Measurements from ENCODE around the gene CCDC88B. TPM values are rescaled to one million over a fixed set of nuclear protein-coding genes. Genes with fewer than 3 reads are reported as not detected.

The CCDC88B gene
- total and polyA plus RNA-seq, 10 of the 15 experiments (the other 5 are each of a cell fraction or from before 2014, with no cell fraction given): 0.24 to 66.0 (median 19.2) TPM

DNA sequence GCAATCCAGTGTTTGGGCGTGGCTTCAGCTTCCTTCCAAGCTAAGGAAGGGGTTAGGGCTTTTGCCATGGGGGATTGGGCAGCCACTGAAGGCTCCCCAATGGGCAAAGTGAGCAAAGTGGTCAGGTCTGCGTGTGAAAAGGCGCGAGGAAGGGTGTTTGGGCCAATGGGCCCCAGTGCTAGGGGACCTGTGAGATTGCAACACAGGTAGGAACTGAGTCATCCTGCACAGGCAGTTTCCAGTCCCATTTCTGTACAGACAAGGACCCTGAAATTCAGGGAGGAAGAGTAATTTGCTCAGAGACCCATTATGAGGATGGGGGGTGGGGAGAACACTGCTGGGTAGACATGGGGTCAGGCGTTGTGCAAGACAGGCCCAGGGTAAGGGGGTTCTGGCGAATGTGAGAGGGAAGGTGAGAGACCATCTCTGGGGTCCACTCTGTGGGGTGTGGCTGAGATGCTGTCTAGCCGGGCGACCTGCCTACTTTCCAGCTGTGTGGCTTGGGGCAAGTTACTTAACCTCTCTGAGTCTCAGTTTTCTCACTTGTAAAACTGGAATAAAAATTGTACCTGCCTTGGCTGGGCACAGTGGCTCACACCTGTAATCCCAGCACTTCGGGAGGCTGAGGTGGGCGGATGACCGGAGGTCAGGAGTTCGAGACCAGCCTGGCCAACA is 7.3 kb downstream of the CCDC88B start (continued):
- TF ChIP-seq EGR1 (IDR thresholded peaks at IDR 0.05; ENCODE audit: borderline replicate concordance in 1 of 2, low read depth in 2 of 2, low read length in 2 of 2) (no peak), CHD1 (IDR thresholded peaks at IDR 0.05; ENCODE audit: low read depth, low read length) (no peak), ETV6 (conservative IDR thresholded peaks at IDR 0.05 in 1 of 2, IDR thresholded peaks at IDR 0.05 in 1 of 2; ENCODE audit: borderline replicate concordance in 1 of 2, low read depth in 1 of 2) (no peak), PKNOX1 (IDR thresholded peaks at IDR 0.05) (no peak), KLF5 (IDR thresholded peaks at IDR 0.05; ENCODE audit: partially characterized antibody) (no peak), CEBPZ (IDR thresholded peaks at IDR 0.05; ENCODE audit: low read depth, low read length) (no peak), NFIC (IDR thresholded peaks at IDR 0.05; ENCODE audit: low read depth, low read length) (no peak), ZNF274 (IDR thresholded peaks at IDR 0.05; ENCODE audit: insufficient read depth, insufficient read length) (no peak), SP1 (IDR thresholded peaks at IDR 0.05; ENCODE audit: low read depth, low read length) (no peak)
